K562 (cell line): ENCODE data around the gene ADAMTS14. TPM values are rescaled to one million over a fixed set of nuclear protein-coding genes. Genes with fewer than 3 reads are reported as not detected.
A peak's percentile ranks its signal among the peaks of the same experiment; 100 is the strongest.

Experiments
- BCOR ChIP-seq: fragments of 450-650 bp; IDR thresholded peaks from 2 replicates; pipeline ENCODE4 v1.6.1; 2016
- CBFA2T2 ChIP-seq: fragments of 450-650 bp; conservative IDR thresholded peaks from 2 replicates; pipeline ENCODE4 v1.6.1; 2017; ENCODE audit warnings: mild to moderate bottlenecking
- CGGBP1 ChIP-seq: fragments of 250-450 bp; sonication (Bioruptor Pico); IDR thresholded peaks from 2 replicates; pipeline ENCODE4 v1.9.0; 2021; ENCODE audit warnings: mild to moderate bottlenecking
- ETV1 ChIP-seq: fragments of 450-650 bp; conservative IDR thresholded peaks from 2 replicates; pipeline ENCODE4 v1.6.1; 2016; ENCODE audit warnings: missing genetic modification characterization, control low read depth, low read depth, missing compliant biosample characterization
- HMG20A ChIP-seq: fragments of 450-650 bp; formaldehyde crosslinking; conservative IDR thresholded peaks from 2 replicates; pipeline ENCODE4 v1.4.0; 2020; ENCODE audit warnings: mild to moderate bottlenecking, mixed read lengths
- HOXB6 ChIP-seq: fragments of 250-450 bp; sonication (Bioruptor Pico); IDR thresholded peaks from 2 replicates; pipeline ENCODE4 v1.5.1; 2022; ENCODE audit warnings: mild to moderate bottlenecking, borderline replicate concordance
- NFE2 ChIP-seq: IDR thresholded peaks from 2 replicates; pipeline ENCODE4 v1.6.1; 2014; ENCODE audit warnings: antibody characterized with exemption, low read depth
- NFE2L1 ChIP-seq: fragments of 450-650 bp; IDR thresholded peaks from 2 replicates; pipeline ENCODE4 v1.6.1; 2016; ENCODE audit warnings: missing genetic modification characterization, low read depth, mild to moderate bottlenecking, missing compliant biosample characterization, moderate library complexity, borderline replicate concordance
- NR4A1 ChIP-seq, 2 experiments: fragments of 250-450 bp in 1 of 2; fragments of 450-650 bp in 1 of 2; sonication (Bioruptor Pico) in 1 of 2; IDR thresholded peaks; 2 replicates each; pipeline versions ENCODE4 v1.4.0 to v1.6.1; 2016 to 2020; ENCODE audit warnings: mild to moderate bottlenecking in 2 of 2, missing compliant biosample characterization in 1 of 2, missing genetic modification characterization in 1 of 2, moderate library complexity in 1 of 2
- POLR2G ChIP-seq: fragments of 200-400 bp; formaldehyde crosslinking; IDR thresholded peaks from 2 replicates; pipeline ENCODE4 v1.6.1; 2017; ENCODE audit warnings: low read depth, mild to moderate bottlenecking, antibody characterized with exemption, low read length, moderate library complexity
- POLR3A ChIP-seq: IDR thresholded peaks from 2 replicates; pipeline ENCODE4 v1.6.1; 2011; ENCODE audit warnings: borderline replicate concordance, mild to moderate bottlenecking, moderate library complexity; ENCODE audit not compliant: insufficient read length, insufficient read depth; ENCODE audit errors: extremely low read depth
- SIN3B ChIP-seq: fragments of 450-650 bp; IDR thresholded peaks from 2 replicates; pipeline ENCODE4 v1.6.1; 2017; ENCODE audit warnings: low read depth, mild to moderate bottlenecking, moderate library complexity
- SLC30A9 ChIP-seq: fragments of 250-450 bp; sonication (Bioruptor Pico); IDR thresholded peaks from 2 replicates; pipeline ENCODE4 v1.8.0; 2022; ENCODE audit warnings: mild to moderate bottlenecking, moderate library complexity
- SMC3 ChIP-seq: conservative IDR thresholded peaks from 2 replicates; pipeline ENCODE4 v1.6.1; 2011; ENCODE audit warnings: low read depth, low read length, improper control_type of control experiment; ENCODE audit not compliant: insufficient read depth
- TEAD2 ChIP-seq: fragments of 450-650 bp; IDR thresholded peaks from 2 replicates; pipeline ENCODE4 v1.6.1; 2016; ENCODE audit warnings: missing genetic modification characterization, control low read depth, missing compliant biosample characterization
- TGIF2 ChIP-seq: sonication (generic); formaldehyde crosslinking; IDR thresholded peaks from 2 replicates; pipeline ENCODE4 v1.8.1; 2022; ENCODE audit warnings: mild to moderate bottlenecking, missing genetic modification reagents, moderate library complexity
- ZC3H11A ChIP-seq: IDR thresholded peaks from 2 replicates; pipeline ENCODE4 v1.6.1; 2012; ENCODE audit warnings: low read depth, low read length, improper control_type of control experiment
- ZNF146 ChIP-seq: IDR thresholded peaks from one replicate; pipeline ENCODE4 v1.6.1; 2018; ENCODE audit warnings: missing compliant biosample characterization; ENCODE audit not compliant: unreplicated experiment
- ZNF184 ChIP-seq: sonication (generic); formaldehyde crosslinking; IDR thresholded peaks from 2 replicates; pipeline ENCODE4 v1.5.0; 2020; ENCODE audit warnings: missing genetic modification reagents
- ZNF408 ChIP-seq: fragments of 250-450 bp; sonication (Bioruptor Pico); IDR thresholded peaks from 2 replicates; pipeline ENCODE4 v1.4.0; 2020; ENCODE audit warnings: low read depth, mild to moderate bottlenecking, moderate library complexity
- ZNF57 ChIP-seq: fragments of 450-650 bp; formaldehyde crosslinking; IDR thresholded peaks from 2 replicates; pipeline ENCODE4 v1.4.0; 2020; ENCODE audit warnings: mild to moderate bottlenecking, moderate library complexity
- ZNF644 ChIP-seq: fragments of 200-800 bp; sonication (Bioruptor generic); IDR thresholded peaks from 2 replicates; pipeline ENCODE4 v1.6.1; 2016; ENCODE audit warnings: low read depth, missing genetic modification characterization, missing compliant biosample characterization
- polyA plus RNA-seq, 8 experiments: library from polyadenylated mRNA; depleted of rRNA in 4 of 8; stranded (reverse) in 5 of 8; unstranded in 3 of 8; fragments of >200 nt; fragmentation: Nextera tagmentation in 2 of 8; fragmentation: Illumina TruSeq in 1 of 8; extraction: Ambion mirVana in 2 of 8; extraction: Trizol in 1 of 8; gene quantifications; 2 replicates each; pipeline versions ENCODE4 v1.2.1 to v1.2.3, GENCODE V29; 2011 to 2014; ENCODE audit warnings: inconsistent platforms in 1 of 8, missing spikeins in 1 of 8
- total RNA-seq, 7 experiments: library from RNA; depleted of rRNA in 6 of 7; stranded (reverse); fragments of >200 nt in 6 of 7; fragmentation: Illumina TruSeq in 2 of 7; extraction: Trizol in 2 of 7; gene quantifications; 2 replicates each; pipeline versions ENCODE4 v1.2.1 to v1.2.3, GENCODE V29; 2011 to 2021; ENCODE audit warnings: low replicate concordance in 1 of 7
- TF ChIP-seq, protein P1 (sequence below): fragments of 450-650 bp; formaldehyde crosslinking; IDR thresholded peaks from 2 replicates; pipeline ENCODE4 v1.4.0; 2020; ENCODE audit warnings: mild to moderate bottlenecking
- TF ChIP-seq, protein P2 (sequence below): fragments of 250-450 bp; sonication (Bioruptor Pico); IDR thresholded peaks from 2 replicates; pipeline ENCODE4 v1.4.0; 2020; ENCODE audit warnings: mild to moderate bottlenecking, moderate library complexity
- TF ChIP-seq, protein P3 (sequence below): sonication (generic); formaldehyde crosslinking; IDR thresholded peaks from 2 replicates; pipeline ENCODE4 v1.8.0; 2022; ENCODE audit warnings: missing genetic modification reagents, mild to moderate bottlenecking, borderline replicate concordance

ADAMTS14 gene
- total and polyA plus RNA-seq, 9 of the 15 experiments (the other 6 are each of a cell fraction or from before 2014, with no cell fraction given), result 0.04 to 37.4 (median 15.9) TPM

DNA sequence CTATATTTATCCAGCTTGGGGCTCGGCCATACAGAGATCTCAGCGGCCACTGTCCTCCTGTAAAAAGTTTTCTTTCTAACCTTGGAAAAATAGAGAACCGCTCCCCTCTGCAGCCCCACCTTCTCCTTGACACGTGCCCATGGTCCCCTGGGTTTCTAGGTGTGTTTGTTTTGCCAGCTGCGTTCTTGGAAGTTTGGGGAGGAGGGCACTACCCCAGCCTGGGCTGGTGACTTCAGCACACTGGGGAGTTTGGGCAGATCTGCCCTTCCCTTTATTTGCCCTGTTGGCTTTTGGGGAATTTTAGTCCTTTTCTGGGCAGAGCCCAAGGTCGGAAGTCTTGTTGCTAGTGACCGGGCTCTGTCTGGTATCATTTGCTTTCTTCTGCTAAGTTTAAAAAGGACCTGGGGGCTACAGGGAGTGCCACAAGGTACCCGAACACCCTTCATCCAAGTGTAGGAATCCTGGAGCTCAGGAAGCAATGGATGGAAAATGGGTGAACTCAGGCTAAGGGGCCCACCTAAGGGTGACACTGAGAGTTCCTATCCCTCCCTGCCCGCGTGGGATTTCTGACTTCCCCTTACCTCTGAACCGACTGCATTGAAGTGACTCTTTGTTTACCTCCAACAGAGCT lies 1.7 kb downstream of the ADAMTS14 start (continued):
- TF ChIP-seq ZNF57 (CRISPR knock-in tag), result no peak
- TF ChIP-seq ZNF146, result no peak
- no peak for TF ChIP-seq HMG20A (CRISPR knock-in tag)
- TF ChIP-seq ZNF644 (tag), result no peak
- TF ChIP-seq ZC3H11A, result no peak
- TF ChIP-seq ZNF408 (CRISPR knock-in tag), result no peak
- no peak for TF ChIP-seq ETV1 (tag)
- TF ChIP-seq, protein P1, sequence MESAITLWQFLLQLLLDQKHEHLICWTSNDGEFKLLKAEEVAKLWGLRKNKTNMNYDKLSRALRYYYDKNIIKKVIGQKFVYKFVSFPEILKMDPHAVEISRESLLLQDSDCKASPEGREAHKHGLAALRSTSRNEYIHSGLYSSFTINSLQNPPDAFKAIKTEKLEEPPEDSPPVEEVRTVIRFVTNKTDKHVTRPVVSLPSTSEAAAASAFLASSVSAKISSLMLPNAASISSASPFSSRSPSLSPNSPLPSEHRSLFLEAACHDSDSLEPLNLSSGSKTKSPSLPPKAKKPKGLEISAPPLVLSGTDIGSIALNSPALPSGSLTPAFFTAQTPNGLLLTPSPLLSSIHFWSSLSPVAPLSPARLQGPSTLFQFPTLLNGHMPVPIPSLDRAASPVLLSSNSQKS (CRISPR knock-in tag), result no peak
- TF ChIP-seq BCOR, result no peak
- TF ChIP-seq SIN3B, result no peak
- no peak for TF ChIP-seq NR4A1 (CRISPR knock-in tag; IDR thresholded peaks at IDR 0.05)
- peak; percentile 88 for TF ChIP-seq NR4A1 (tag; IDR thresholded peaks at IDR 0.05)
- TF ChIP-seq, protein P2, sequence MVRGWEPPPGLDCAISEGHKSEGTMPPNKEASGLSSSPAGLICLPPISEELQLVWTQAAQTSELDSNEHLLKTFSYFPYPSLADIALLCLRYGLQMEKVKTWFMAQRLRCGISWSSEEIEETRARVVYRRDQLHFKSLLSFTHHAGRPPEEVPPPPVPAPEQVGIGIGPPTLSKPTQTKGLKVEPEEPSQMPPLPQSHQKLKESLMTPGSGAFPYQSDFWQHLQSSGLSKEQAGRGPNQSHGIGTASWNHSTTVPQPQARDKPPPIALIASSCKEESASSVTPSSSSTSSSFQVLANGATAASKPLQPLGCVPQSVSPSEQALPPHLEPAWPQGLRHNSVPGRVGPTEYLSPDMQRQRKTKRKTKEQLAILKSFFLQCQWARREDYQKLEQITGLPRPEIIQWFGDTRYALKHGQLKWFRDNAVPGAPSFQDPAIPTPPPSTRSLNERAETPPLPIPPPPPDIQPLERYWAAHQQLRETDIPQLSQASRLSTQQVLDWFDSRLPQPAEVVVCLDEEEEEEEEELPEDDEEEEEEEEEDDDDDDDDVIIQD (CRISPR knock-in tag), result no peak
- no peak for TF ChIP-seq SLC30A9 (CRISPR knock-in tag)
- no peak for TF ChIP-seq POLR2G
- no peak for TF ChIP-seq TEAD2 (tag)
- TF ChIP-seq NFE2, result no peak
- TF ChIP-seq, protein P3, sequence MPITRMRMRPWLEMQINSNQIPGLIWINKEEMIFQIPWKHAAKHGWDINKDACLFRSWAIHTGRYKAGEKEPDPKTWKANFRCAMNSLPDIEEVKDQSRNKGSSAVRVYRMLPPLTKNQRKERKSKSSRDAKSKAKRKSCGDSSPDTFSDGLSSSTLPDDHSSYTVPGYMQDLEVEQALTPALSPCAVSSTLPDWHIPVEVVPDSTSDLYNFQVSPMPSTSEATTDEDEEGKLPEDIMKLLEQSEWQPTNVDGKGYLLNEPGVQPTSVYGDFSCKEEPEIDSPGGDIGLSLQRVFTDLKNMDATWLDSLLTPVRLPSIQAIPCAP (CRISPR knock-in tag), result no peak
- TF ChIP-seq TGIF2 (CRISPR knock-in tag), result no peak
- TF ChIP-seq SMC3, result no peak
- TF ChIP-seq CGGBP1 (CRISPR knock-in tag), result no peak
- TF ChIP-seq ZNF184 (CRISPR knock-in tag), result no peak
- TF ChIP-seq CBFA2T2, result no peak
- TF ChIP-seq POLR3A, result no peak
- TF ChIP-seq NFE2L1 (tag), result no peak
- no peak for TF ChIP-seq HOXB6
